Astrocyte of the cerebellum (primary cell): ENCODE data around the gene KCNH1.
"Not testable (repeated sequence)": the region's sequence is repeated elsewhere in the genome, so short reads cannot be mapped to it uniquely, and the experiment has no call there.

Experiments
- DNase-seq: peaks from one replicate; pipeline ENCODE4 v3.0.0-alpha.2; 2011; ENCODE audit warnings: low read depth
- H3K4me3 ChIP-seq: 2 replicates; pipeline ENCODE4 v1.5.1; 2011; ENCODE audit warnings: mild to moderate bottlenecking, low read depth, low read length, moderate library complexity
- CTCF ChIP-seq: IDR thresholded peaks from 2 replicates; pipeline ENCODE4 v1.5.1; 2012; ENCODE audit warnings: low read length, low read depth, moderate library complexity, mild to moderate bottlenecking; ENCODE audit errors: missing control alignments
- in situ Hi-C: cut with HindIII; loops from 2 replicates; pipeline ENCODE4 v1.10.0; 2017; ENCODE audit warnings: low sequenced_read_pairs

KCNH1 gene

GRCh38 chr1:211017075-211017718 lies 116.8 kb downstream of the KCNH1 start:
- TF ChIP-seq CTCF: no peak
- no peak overlapping the region for H3K4me3 ChIP-seq
- DNase-seq: no peak
- in situ Hi-C loops: no loop called here

GRCh38 chr1:211014275-211014674 lies 119.7 kb downstream of the KCNH1 start:
- in situ Hi-C loops: no loop called here
- no peak for TF ChIP-seq CTCF
- H3K4me3 ChIP-seq: no peak overlapping the region
- no peak for DNase-seq

- TF ChIP-seq CTCF: no peak
- H3K4me3 ChIP-seq: no peak overlapping the region
- DNase-seq: no peak
- in situ Hi-C loops: no loop called here
These were observed 120.4 kb downstream of the KCNH1 start for GRCh38 chr1:211013346-211014240.

GRCh38 chr1:211011128-211011527 lies 122.8 kb downstream of the KCNH1 start:
- DNase-seq, H3K4me3 ChIP-seq, in situ Hi-C loops: not testable (repeated sequence)

- DNase-seq: no peak
- in situ Hi-C loops: no loop called here
- no peak overlapping the region for H3K4me3 ChIP-seq
- TF ChIP-seq CTCF: no peak
These were observed 124.0 kb downstream of the KCNH1 start for GRCh38 chr1:211009944-211010343.

GRCh38 chr1:211007830-211008229 lies 126.1 kb downstream of the KCNH1 start:
- DNase-seq: no peak
- TF ChIP-seq CTCF: no peak
- in situ Hi-C loops: no loop called here
- no peak overlapping the region for H3K4me3 ChIP-seq

GRCh38 chr1:210995931-210996330 lies 138.0 kb downstream of the KCNH1 start:
- DNase-seq, H3K4me3 ChIP-seq, in situ Hi-C loops: not testable (repeated sequence)
